ENCODE data around the gene GALM. TPM values are rescaled to one million over a fixed set of nuclear protein-coding genes. Genes with fewer than 3 reads are reported as not detected.

Gene GALM
- total RNA-seq, 4 donors from 2014 or later, result 9.2 to 17.1 (median 13.2) TPM

- Histone ChIP-seq H3K4me1 (no peaks in the 10 kb centered on the region), H3K4me3 (no peak overlapping the region), H3K27ac (no peak overlapping the region), H3K36me3 (no peaks in the 10 kb centered on the region), H3K9me3 (no peaks in the 10 kb centered on the region), H3K27me3 (no peaks in the 10 kb centered on the region)
- WGBS, 2 donors (ENCODE audit: low coverage in 1 of 2), result 92 to 97% methylated on average over 11 to 12 of the region's 12 CpGs
- TF ChIP-seq EP300 (IDR thresholded peaks at IDR 0.05) (no peak), CTCF (IDR thresholded peaks at IDR 0.05) (no peak), POLR2A (IDR thresholded peaks at IDR 0.05) (no peak), POLR2AphosphoS5 (IDR thresholded peaks at IDR 0.05) (no peak)
- no peak for ATAC-seq
Observed at GRCh38 chr2:38649176-38649728, 16.7 kb upstream of the GALM start.

- Histone ChIP-seq H3K27me3 (no peaks in the 10 kb centered on the region), H3K27ac (no peak overlapping the region), H3K9me3 (no peaks in the 10 kb centered on the region), H3K4me3 (no peak overlapping the region), H3K4me1 (no peaks in the 10 kb centered on the region), H3K36me3 (no peaks in the 10 kb centered on the region)
- WGBS, 2 donors (ENCODE audit: low coverage in 1 of 2), result 77 to 90% methylated on average over 4 to 6 of the region's 6 CpGs
- ATAC-seq, result no peak
- TF ChIP-seq CTCF (IDR thresholded peaks at IDR 0.05) (no peak), POLR2AphosphoS5 (IDR thresholded peaks at IDR 0.05) (no peak), EP300 (IDR thresholded peaks at IDR 0.05) (no peak), POLR2A (IDR thresholded peaks at IDR 0.05) (no peak)
Observed at GRCh38 chr2:38650012-38650411, 15.9 kb upstream of the GALM start.

GRCh38 chr2:38650717-38651116, 15.2 kb upstream of the GALM start:
- TF ChIP-seq POLR2A (IDR thresholded peaks at IDR 0.05) (no peak), CTCF (IDR thresholded peaks at IDR 0.05) (no peak), EP300 (IDR thresholded peaks at IDR 0.05) (no peak)
- Histone ChIP-seq H3K27me3 (no peaks in the 10 kb centered on the region), H3K27ac (no peak overlapping the region), H3K4me1 (no peaks in the 10 kb centered on the region), H3K9me3 (no peaks in the 10 kb centered on the region), H3K36me3 (no peaks in the 10 kb centered on the region), H3K4me3 (no peak overlapping the region)
- ATAC-seq, result no peak
- 72% methylated on average over 2 of the region's 2 CpGs; no CpG with 5 or more reads in 1 of the 2 donors for WGBS, 2 donors (ENCODE audit: low coverage in 1 of 2)

GRCh38 chr2:38652431-38653273, 13.3 kb upstream of the GALM start:
- Histone ChIP-seq H3K4me1 (no peaks in the 10 kb centered on the region), H3K9me3 (no peaks in the 10 kb centered on the region), H3K4me3 (no peak overlapping the region), H3K36me3 (no peaks in the 10 kb centered on the region), H3K27me3 (no peaks in the 10 kb centered on the region), H3K27ac (no peak overlapping the region)
- TF ChIP-seq EP300 (IDR thresholded peaks at IDR 0.05) (no peak), POLR2A (IDR thresholded peaks at IDR 0.05) (no peak), CTCF (IDR thresholded peaks at IDR 0.05) (no peak), POLR2AphosphoS5 (IDR thresholded peaks at IDR 0.05) (no peak)
- WGBS, 2 donors (ENCODE audit: low coverage in 1 of 2), result 67 to 68% methylated on average over 6 of the region's 6 CpGs
- ATAC-seq, result no peak

GRCh38 chr2:38653380-38653714, 12.6 kb upstream of the GALM start:
- no peak for TF ChIP-seq POLR2AphosphoS5 (IDR thresholded peaks at IDR 0.05)
- TF ChIP-seq CTCF (IDR thresholded peaks at IDR 0.05), result no peak
- TF ChIP-seq POLR2A (IDR thresholded peaks at IDR 0.05), result no peak
- TF ChIP-seq EP300 (IDR thresholded peaks at IDR 0.05), result no peak
- H3K4me1 ChIP-seq, result no peaks in the 10 kb centered on the region
- H3K4me3 ChIP-seq, result no peak overlapping the region
- no peaks in the 10 kb centered on the region for H3K9me3 ChIP-seq
- H3K36me3 ChIP-seq, result no peaks in the 10 kb centered on the region
- 94 to 96% methylated on average over 2 of the region's 2 CpGs for WGBS, 2 donors (ENCODE audit: low coverage in 1 of 2)
- no peak overlapping the region for H3K27ac ChIP-seq
- ATAC-seq, result no peak
- no peaks in the 10 kb centered on the region for H3K27me3 ChIP-seq
